Measurements from ENCODE around the gene MLLT3. TPM values are rescaled to one million over a fixed set of nuclear protein-coding genes. Genes with fewer than 3 reads are reported as not detected.

MLLT3 gene
- total and polyA plus RNA-seq, 2 experiments from 2014 or later = 13.7 to 39.2 TPM

DNA sequence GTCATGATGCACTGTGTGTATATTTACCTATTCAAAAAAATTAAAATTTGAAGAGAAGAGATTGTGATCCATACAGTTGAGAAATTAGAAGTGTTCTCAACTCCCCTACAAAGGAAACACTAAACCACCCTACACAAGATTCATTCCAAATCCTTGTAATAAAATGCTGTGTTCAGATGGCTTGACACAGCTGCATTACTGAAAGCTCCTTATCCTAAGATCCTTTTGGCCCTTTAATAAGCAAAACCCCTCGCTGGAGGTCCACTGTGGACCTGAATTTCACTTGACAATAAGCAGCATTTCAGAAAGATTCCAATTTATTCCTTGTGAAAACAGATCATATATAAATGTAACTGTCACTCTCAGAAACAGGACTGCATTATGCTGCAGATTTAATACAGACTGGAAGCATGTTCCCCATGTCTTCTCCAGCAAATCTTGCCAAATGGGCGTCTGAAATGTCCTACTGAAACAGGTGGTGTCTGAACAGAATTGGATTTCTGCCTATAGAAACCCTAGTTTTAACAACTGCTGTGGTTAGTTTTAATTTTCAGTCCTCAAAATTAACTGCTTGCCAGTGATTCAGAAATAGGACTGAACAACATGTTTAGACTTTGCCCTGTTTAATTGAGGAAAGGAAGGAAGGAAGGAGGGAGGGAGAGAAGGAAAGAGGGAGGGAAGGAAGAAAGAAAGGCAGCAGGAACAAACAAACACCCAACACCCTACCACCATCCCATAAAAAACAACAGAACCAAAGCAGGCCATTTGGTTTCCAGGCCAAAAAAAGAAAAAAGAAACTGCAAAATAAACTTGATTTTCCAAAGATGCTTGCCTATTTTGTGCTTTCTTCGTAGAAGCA lies 179.6 kb downstream of the MLLT3 start:
- no peak overlapping the region for H3K4me2 ChIP-seq
- TF ChIP-seq EZH2 (IDR thresholded peaks at IDR 0.05; ENCODE audit: borderline replicate concordance) = no peak
- TF ChIP-seq, protein P1, sequence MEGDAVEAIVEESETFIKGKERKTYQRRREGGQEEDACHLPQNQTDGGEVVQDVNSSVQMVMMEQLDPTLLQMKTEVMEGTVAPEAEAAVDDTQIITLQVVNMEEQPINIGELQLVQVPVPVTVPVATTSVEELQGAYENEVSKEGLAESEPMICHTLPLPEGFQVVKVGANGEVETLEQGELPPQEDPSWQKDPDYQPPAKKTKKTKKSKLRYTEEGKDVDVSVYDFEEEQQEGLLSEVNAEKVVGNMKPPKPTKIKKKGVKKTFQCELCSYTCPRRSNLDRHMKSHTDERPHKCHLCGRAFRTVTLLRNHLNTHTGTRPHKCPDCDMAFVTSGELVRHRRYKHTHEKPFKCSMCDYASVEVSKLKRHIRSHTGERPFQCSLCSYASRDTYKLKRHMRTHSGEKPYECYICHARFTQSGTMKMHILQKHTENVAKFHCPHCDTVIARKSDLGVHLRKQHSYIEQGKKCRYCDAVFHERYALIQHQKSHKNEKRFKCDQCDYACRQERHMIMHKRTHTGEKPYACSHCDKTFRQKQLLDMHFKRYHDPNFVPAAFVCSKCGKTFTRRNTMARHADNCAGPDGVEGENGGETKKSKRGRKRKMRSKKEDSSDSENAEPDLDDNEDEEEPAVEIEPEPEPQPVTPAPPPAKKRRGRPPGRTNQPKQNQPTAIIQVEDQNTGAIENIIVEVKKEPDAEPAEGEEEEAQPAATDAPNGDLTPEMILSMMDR (IDR thresholded peaks at IDR 0.05; ENCODE audit: poor library complexity) = no peak
- TF ChIP-seq EZH2phosphoT487 (IDR thresholded peaks at IDR 0.05; ENCODE audit: low read depth, severe bottlenecking, unreplicated experiment) = no peak
- H3K36me3 ChIP-seq (replicated peaks; ENCODE audit: insufficient read depth, low read depth) = no peaks in the 10 kb centered on the region
- 76% methylated on average over 3 of the region's 3 CpGs for WGBS (ENCODE audit: low lambda C conversion rate, missing lambda C conversion rate)
- no peak for DNase-seq (ENCODE audit: low spot score)
- H3K4me1 ChIP-seq (ENCODE audit: insufficient read depth) = peaks cover 4% of the 10 kb centered on the region
- H2AFZ ChIP-seq = no peak overlapping the region
- H3K27me3 ChIP-seq = no peaks in the 10 kb centered on the region
- no peak overlapping the region for H3K27ac ChIP-seq
- H4K20me1 ChIP-seq (ENCODE audit: insufficient read depth, poor library complexity, severe bottlenecking) = peaks cover 5% of the 10 kb centered on the region
- H3K9me2 ChIP-seq (replicated peaks; ENCODE audit: insufficient read depth) = no peaks in the 10 kb centered on the region
- no peak overlapping the region for H3K4me3 ChIP-seq
- H3K9me3 ChIP-seq (ENCODE audit: low read depth) = no peaks in the 10 kb centered on the region
- H3K79me2 ChIP-seq = peaks cover 23% of the 10 kb centered on the region

DNA sequence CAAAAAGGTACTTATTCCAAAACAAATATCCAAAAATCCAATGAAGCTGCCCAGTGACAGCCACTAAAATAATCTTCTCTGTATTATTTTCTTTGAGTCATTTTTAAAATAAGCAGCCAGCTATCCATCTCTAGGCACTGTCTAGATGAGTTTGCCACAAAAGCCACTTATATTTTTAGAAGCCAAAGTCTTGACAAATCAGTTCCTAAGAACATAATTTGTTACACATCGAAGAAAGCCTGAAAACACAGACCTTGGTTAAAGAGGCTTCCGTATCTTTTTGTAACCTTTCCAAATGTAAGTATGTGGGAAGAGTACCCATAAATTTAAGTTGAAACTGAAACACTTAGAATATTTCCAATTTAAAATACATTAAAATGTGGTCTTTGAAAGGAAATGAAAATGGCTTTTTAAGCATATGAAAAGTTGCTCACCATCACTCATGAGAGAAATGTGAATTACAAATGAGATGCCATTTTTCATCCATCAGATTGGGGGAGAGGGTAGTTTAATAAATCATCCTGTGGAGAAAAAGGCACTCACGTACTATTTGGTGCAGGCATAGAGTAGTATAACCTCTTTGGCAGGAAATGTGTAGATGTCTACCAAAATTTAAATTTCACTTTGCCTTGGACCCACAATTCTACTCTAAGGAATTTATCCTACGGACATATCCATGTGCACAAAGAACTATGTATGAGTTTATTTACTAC lies 180.4 kb downstream of the MLLT3 start:
- H3K36me3 ChIP-seq (replicated peaks; ENCODE audit: insufficient read depth, low read depth) = no peaks in the 10 kb centered on the region
- no peaks in the 10 kb centered on the region for H3K27me3 ChIP-seq
- no peak overlapping the region for H3K4me2 ChIP-seq
- no peak overlapping the region for H3K27ac ChIP-seq
- no peaks in the 10 kb centered on the region for H3K9me3 ChIP-seq (ENCODE audit: low read depth)
- no peak for TF ChIP-seq EZH2phosphoT487 (IDR thresholded peaks at IDR 0.05; ENCODE audit: low read depth, severe bottlenecking, unreplicated experiment)
- TF ChIP-seq EZH2 (IDR thresholded peaks at IDR 0.05; ENCODE audit: borderline replicate concordance) = no peak
- TF ChIP-seq, protein P1 (IDR thresholded peaks at IDR 0.05; ENCODE audit: poor library complexity) = no peak
- H3K79me2 ChIP-seq = peaks cover 24% of the 10 kb centered on the region
- H3K4me1 ChIP-seq (ENCODE audit: insufficient read depth) = peaks cover 4% of the 10 kb centered on the region
- H2AFZ ChIP-seq = no peak overlapping the region
- H3K4me3 ChIP-seq = no peak overlapping the region
- H3K9me2 ChIP-seq (replicated peaks; ENCODE audit: insufficient read depth) = no peaks in the 10 kb centered on the region
- 96% methylated on average over 4 of the region's 4 CpGs for WGBS (ENCODE audit: low lambda C conversion rate, missing lambda C conversion rate)
- no peak for DNase-seq (ENCODE audit: low spot score)
- H4K20me1 ChIP-seq (ENCODE audit: insufficient read depth, poor library complexity, severe bottlenecking) = peaks cover 5% of the 10 kb centered on the region

DNA sequence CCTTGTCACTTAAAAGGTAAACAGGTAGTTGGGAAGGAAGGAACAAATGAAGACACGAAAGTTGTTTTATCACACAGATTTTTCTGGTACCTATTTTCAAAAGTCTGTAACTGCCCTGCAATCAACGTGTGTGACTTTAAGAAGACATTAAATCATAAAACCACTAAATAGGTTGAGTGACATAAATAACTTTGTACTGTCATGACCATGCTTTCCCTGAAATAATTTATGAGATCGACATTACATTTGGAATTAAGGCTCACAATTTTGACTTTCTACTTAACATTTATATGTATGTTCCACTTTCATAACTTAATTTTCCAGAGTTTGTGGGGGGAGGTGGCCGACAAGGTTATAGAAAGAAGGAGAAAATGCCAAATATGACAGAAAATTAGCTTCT lies 181.1 kb downstream of the MLLT3 start:
- Histone ChIP-seq H3K36me3 (replicated peaks; ENCODE audit: insufficient read depth, low read depth) (no peaks in the 10 kb centered on the region), H3K9me3 (ENCODE audit: low read depth) (no peaks in the 10 kb centered on the region), H4K20me1 (ENCODE audit: insufficient read depth, poor library complexity, severe bottlenecking) (peaks cover 5% of the 10 kb centered on the region), H3K4me2 (no peak overlapping the region), H2AFZ (no peak overlapping the region), H3K27ac (no peak overlapping the region), H3K4me1 (ENCODE audit: insufficient read depth) (peaks cover 4% of the 10 kb centered on the region), H3K79me2 (peaks cover 29% of the 10 kb centered on the region), H3K9me2 (replicated peaks; ENCODE audit: insufficient read depth) (no peaks in the 10 kb centered on the region), H3K4me3 (no peak overlapping the region), H3K27me3 (no peaks in the 10 kb centered on the region)
- DNase-seq (ENCODE audit: low spot score) = no peak
- TF ChIP-seq EZH2 (IDR thresholded peaks at IDR 0.05; ENCODE audit: borderline replicate concordance) = no peak
- TF ChIP-seq EZH2phosphoT487 (IDR thresholded peaks at IDR 0.05; ENCODE audit: low read depth, severe bottlenecking, unreplicated experiment) = no peak
- TF ChIP-seq, protein P1 (IDR thresholded peaks at IDR 0.05; ENCODE audit: poor library complexity) = no peak
- 77% methylated on average over 4 of the region's 4 CpGs for WGBS (ENCODE audit: low lambda C conversion rate, missing lambda C conversion rate)
